Heart right ventricle (tissue), 16 donors: Measurements from ENCODE around the gene RLF. TPM values are rescaled to one million over a fixed set of nuclear protein-coding genes. Genes with fewer than 3 reads are reported as not detected.
A peak's percentile ranks its signal among the peaks of the same experiment; 100 is the strongest.

Experiments
- ATAC-seq, 8 donors: fragments of 200-7000 bp; cut with Tn5 transposase; one replicate each; pipeline ENCODE4 v1.9.1; 2020; ENCODE audit warnings: mild to moderate bottlenecking in 8 of 8, moderate library complexity in 8 of 8, moderate number of reproducible peaks in 1 of 8
- DNase-seq, 2 donors: peaks; one replicate each; pipeline ENCODE4 v3.0.0-alpha.2; 2020
- H3K27ac ChIP-seq, 10 donors: fragments of 200-600 bp; sonication (generic) in 2 of 10; one replicate each; pipeline versions ENCODE4 v1.5.0 to v1.8.0; 2020 to 2022; ENCODE audit warnings: mild to moderate bottlenecking in 3 of 10
- H3K27me3 ChIP-seq, 7 donors: fragments of 200-600 bp; one replicate each; pipeline ENCODE4 v1.8.0; 2021 to 2022; ENCODE audit warnings: mild to moderate bottlenecking in 2 of 7
- H3K36me3 ChIP-seq, 9 donors: fragments of 200-600 bp; sonication (generic) in 1 of 9; one replicate each; pipeline versions ENCODE4 v1.5.0 to v1.8.0; 2020 to 2022; ENCODE audit warnings: mild to moderate bottlenecking in 2 of 9
- H3K4me1 ChIP-seq, 9 donors: fragments of 200-600 bp; sonication (generic) in 1 of 9; one replicate each; pipeline versions ENCODE4 v1.5.0 to v1.8.0; 2020 to 2022; ENCODE audit warnings: mild to moderate bottlenecking in 4 of 9
- H3K4me3 ChIP-seq, 10 donors: fragments of 200-600 bp; sonication (generic) in 2 of 10; one replicate each; pipeline versions ENCODE4 v1.5.0 to v1.8.0; 2020 to 2022; ENCODE audit warnings: mild to moderate bottlenecking in 7 of 10, moderate library complexity in 2 of 10
- H3K9me3 ChIP-seq, 11 donors: fragments of 200-600 bp in 10 of 11; sonication (generic) in 2 of 11; one replicate each; pipeline versions ENCODE4 v1.5.0 to v1.8.0; 2013 to 2022; ENCODE audit warnings: mild to moderate bottlenecking in 2 of 11, control low read depth in 1 of 11, moderate library complexity in 1 of 11
- CTCF ChIP-seq, 9 donors: fragments of 200-600 bp; sonication (generic) in 2 of 9; IDR thresholded peaks; one replicate each; pipeline versions ENCODE4 v1.5.0 to v1.8.0; 2021 to 2022; ENCODE audit warnings: antibody characterized with exemption in 9 of 9, mild to moderate bottlenecking in 5 of 9, moderate library complexity in 1 of 9
- WGBS, 2 donors: extraction: QIAGEN DNeasy Blood & Tissue Kit; methylation state at CpG; one replicate each; pipeline ENCODE4 v1.1.7; 2013; ENCODE audit warnings: inconsistent platforms in 1 of 2; 5-methylcytosine and 5-hydroxymethylcytosine counted together
- intact Hi-C, 10 donors: fragments of 100-400 bp; cut with DNase I; formaldehyde crosslinking; loops; one replicate each; pipeline versions ENCODE4 v1.11.1 to v1.14.2; 2022
- polyA plus RNA-seq, 2 donors: library from polyadenylated mRNA; stranded (reverse); fragments of 200-250 nt; gene quantifications; one replicate each; pipeline ENCODE4 v1.2.3, GENCODE V29; 2013
- total RNA-seq, 10 donors: library from RNA; stranded (reverse); fragmentation: NEBNext Ultra II Directional in 3 of 10; extraction: Animal tissue kit (Norgen Biotek cat#: 25700) in 3 of 10; gene quantifications; one replicate each; pipeline versions ENCODE4 v1.2.1 to v1.2.4, GENCODE V29; 2021 to 2023
- donor health status: Arrhythmogenic right ventricular cardiomyopathy.
- donor health status: ischemic (EF 13 %, LVEDD 7.1; RV severe dilation, severe dysfunction).
- donor health status: healthy with polysubstance abuse.
- donor health status: DM: no; HTN: yes; CAD: no.
- donor health status: DM: no; HTN: no; CAD: no.
- donor health status: ischemic (EF 25% LVEDD 6.9; RV normal size, moderate dysfunction).
- donor health status: ischemic (EF 25% LVEDD 5.7; RV mildly dilated, moderate dysfunction).
- donor health status: healthy.
- donor health status: DM: yes; HTN: yes; CAD: no.
- donor health status: Ischemic cardiomyopathy.
- donor health status: ischemic (EF 35%, LVEDD 5.7; RV mildly dilated, moderate dysfunction).
- donor health status: nonischemic (EF 11% LVEDD 7.7; RV severe dilation, severe dysfunction).
- donor health status: DM: yes; HTN: yes; CAD: no.
- donor health status: PGD.
- donor health status: ischemic (EF 29% LVEDD 5.4; RV normal size, mild dysfunction).
- donor health status: nonischemic (EF 23%, LVEDD 6.1; RV moderate dilation, normal function).

RLF gene
- total and polyA plus RNA-seq, 12 donors, result 3.8 to 17.3 (median 12.4) TPM

GRCh38 chr1:40264354-40264781 is 103.2 kb downstream of the RLF start:
- ATAC-seq (no peak), DNase-seq (no peak)
- intact Hi-C loops, result no loop called here
- Histone ChIP-seq H3K4me3 (no peak overlapping the region), H3K9me3 (no peaks in the 10 kb centered on the region), H3K36me3 (peaks cover 0 to 94% (median 44%) of the 10 kb centered on the region in 9 donors), H3K4me1 (peaks cover 0 to 72% (median 38%) of the 10 kb centered on the region in 9 donors), H3K27ac (peak overlapping the region in 6 of 10 donors; percentile 0 to 56 (median 42)), H3K27me3 (no peaks in the 10 kb centered on the region)
- 91 to 94% methylated on average over 3 of the region's 3 CpGs for WGBS, 2 donors
- TF ChIP-seq CTCF (IDR thresholded peaks at IDR 0.05), result no peak

GRCh38 chr1:40265298-40265697 is 104.1 kb downstream of the RLF start:
- ATAC-seq, result no peak
- intact Hi-C loops, result no loop called here
- no peaks in the 10 kb centered on the region for H3K9me3 ChIP-seq
- H3K4me3 ChIP-seq, result no peak overlapping the region
- peaks cover 0 to 96% (median 53%) of the 10 kb centered on the region in 9 donors for H3K36me3 ChIP-seq
- peak overlapping the region in 2 of 10 donors; percentile 16 to 30 for H3K27ac ChIP-seq
- H3K4me1 ChIP-seq, result peaks cover 0 to 63% (median 34%) of the 10 kb centered on the region in 9 donors
- no peak for TF ChIP-seq CTCF (IDR thresholded peaks at IDR 0.05)
- no peaks in the 10 kb centered on the region for H3K27me3 ChIP-seq
- no peak for DNase-seq

GRCh38 chr1:40265919-40266318 is 104.7 kb downstream of the RLF start:
- no peak for ATAC-seq
- H3K27ac ChIP-seq, result peak overlapping the region in 4 of 10 donors; percentile 37 to 81 (median 72)
- H3K4me1 ChIP-seq, result peaks cover 0 to 57% (median 34%) of the 10 kb centered on the region in 9 donors

GRCh38 chr1:40266786-40267535 is 105.8 kb downstream of the RLF start:
- ATAC-seq, result peak in 1 of 8 donors; percentile 13
- intact Hi-C loops, result no loop called here

More at GRCh38 chr1:40265919-40266318, 104.7 kb downstream of the RLF start:
- Histone ChIP-seq H3K4me3 (no peak overlapping the region), H3K36me3 (peaks cover 0 to 96% (median 55%) of the 10 kb centered on the region in 9 donors), H3K27me3 (no peaks in the 10 kb centered on the region), H3K9me3 (no peaks in the 10 kb centered on the region)
- no peak for TF ChIP-seq CTCF (IDR thresholded peaks at IDR 0.05)
- intact Hi-C loops, result no loop called here
- DNase-seq, result no peak

More at GRCh38 chr1:40266786-40267535, 105.8 kb downstream of the RLF start:
- TF ChIP-seq CTCF (IDR thresholded peaks at IDR 0.05), result no peak
- Histone ChIP-seq H3K36me3 (peaks cover 0 to 96% (median 53%) of the 10 kb centered on the region in 9 donors), H3K4me3 (no peak overlapping the region), H3K27me3 (no peaks in the 10 kb centered on the region), H3K4me1 (peaks cover 0 to 51% (median 31%) of the 10 kb centered on the region in 9 donors), H3K9me3 (no peaks in the 10 kb centered on the region), H3K27ac (peak overlapping the region; percentile 39 to 81 (median 68))
- DNase-seq, result no peak
- 87 to 96% methylated on average over 6 of the region's 6 CpGs for WGBS, 2 donors
